Activated CD8-positive, alpha-beta T cell treated with anti-CD3 and anti-CD28 coated beads for 36 hours (primary cell): ENCODE results near the gene ZBTB16. TPM values are rescaled to one million over a fixed set of nuclear protein-coding genes. Genes with fewer than 3 reads are reported as not detected.

ENCODE experiments used
- ATAC-seq: fragments of 200-7000 bp; cut with Tn5 transposase; one replicate; pipeline ENCODE4 v1.10.0; 2021; ENCODE audit warnings: mild to moderate bottlenecking, moderate library complexity
- CTCF ChIA-PET: fragments of 350-600 bp; sonication (Branson Sonifier 250); formaldehyde crosslinking; loops from one replicate; lab custom pipeline; 2021; ENCODE audit warnings: antibody characterized with exemption; lab: Charles Lee
- POLR2A ChIA-PET: fragments of 350-600 bp; sonication (Branson Sonifier 250); formaldehyde crosslinking; loops from one replicate; lab custom pipeline; 2021; ENCODE audit warnings: antibody characterized with exemption; lab: Charles Lee
- DNase-seq: peaks from one replicate; pipeline ENCODE4 v3.0.0-alpha.2; 2020
- H3K27ac Mint-ChIP-seq: one replicate; pipeline ENCODE4 v1.8.0; 2021; ENCODE audit warnings: mild to moderate bottlenecking, mixed read lengths
- H3K27me3 Mint-ChIP-seq: one replicate; pipeline ENCODE4 v1.8.0; 2021; ENCODE audit warnings: mixed read lengths
- H3K36me3 Mint-ChIP-seq: one replicate; pipeline ENCODE4 v1.8.0; 2021; ENCODE audit warnings: low read depth, mixed read lengths
- H3K4me1 Mint-ChIP-seq: one replicate; pipeline ENCODE4 v1.8.0; 2021; ENCODE audit warnings: low read depth, mixed read lengths
- H3K4me3 Mint-ChIP-seq: one replicate; pipeline ENCODE4 v1.8.0; 2021; ENCODE audit warnings: mild to moderate bottlenecking, moderate library complexity, mixed read lengths
- H3K9me3 Mint-ChIP-seq: one replicate; pipeline ENCODE4 v1.8.0; 2021; ENCODE audit warnings: mixed read lengths
- CTCF ChIP-seq: fragments of 200-600 bp; IDR thresholded peaks from one replicate; pipeline ENCODE4 v1.8.0; 2022; ENCODE audit warnings: antibody characterized with exemption, mild to moderate bottlenecking
- intact Hi-C: fragments of 100-400 bp; cut with micrococcal nuclease; formaldehyde crosslinking; loops from one replicate; pipeline ENCODE4 v1.10.0; 2022
- total RNA-seq, 2 experiments: library from RNA; stranded (reverse); gene quantifications; one replicate each; pipeline ENCODE4 v1.2.3, GENCODE V29; 2021

The ZBTB16 gene
- total RNA-seq, 2 experiments from 2014 or later, result 9.5 to 10.1 TPM

- DNase-seq (no peak), ATAC-seq (no peak)
- ChIA-PET CTCF (interaction anchor here (1.2 to 6.4 kb wide), 2 partner anchors 11 to 257 kb away, joined by 4 to 57 read pairs; no protein-coding TSS in a partner anchor), POLR2A (no interaction called here)
- Mint-ChIP-seq H3K4me1 (no peaks in the 10 kb centered on the region), H3K27ac (no peak overlapping the region), H3K9me3 (no peaks in the 10 kb centered on the region), H3K4me3 (no peak overlapping the region), H3K27me3 (no peaks in the 10 kb centered on the region), H3K36me3 (no peaks in the 10 kb centered on the region)
- intact Hi-C loops, result no loop called here
- TF ChIP-seq CTCF, result no peak
Observed at GRCh38 chr11:114250993-114251814, 191.7 kb downstream of the ZBTB16 start.

DNA sequence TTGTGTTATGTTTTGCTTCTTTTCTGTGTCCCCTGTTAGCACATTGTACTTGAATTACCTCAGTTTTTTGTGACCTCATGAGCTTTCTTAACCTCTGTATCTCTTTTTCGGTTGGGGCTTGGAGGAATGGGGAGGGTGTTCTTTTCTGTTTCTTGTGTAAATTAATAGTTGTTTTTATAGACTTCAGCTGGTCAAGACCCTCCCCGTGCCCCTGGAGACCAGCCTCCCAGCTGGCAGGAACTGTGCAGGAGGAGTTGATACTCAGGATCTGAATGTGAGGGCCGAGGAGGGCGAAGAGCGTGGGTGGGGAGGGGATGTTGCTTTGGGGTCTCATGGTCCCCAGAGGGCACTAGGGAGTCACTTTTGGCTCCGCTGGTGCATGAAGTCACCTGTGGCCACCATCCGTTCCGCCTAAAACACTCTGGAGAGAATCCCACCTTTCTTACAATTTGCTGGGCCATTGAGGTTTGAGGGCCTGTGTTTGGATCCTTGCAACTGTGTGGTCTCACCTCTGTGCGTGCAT lies 192.4 kb downstream of the ZBTB16 start:
- H3K4me3 Mint-ChIP-seq, result no peak overlapping the region
- H3K27me3 Mint-ChIP-seq, result no peaks in the 10 kb centered on the region
- no peaks in the 10 kb centered on the region for H3K36me3 Mint-ChIP-seq
- ATAC-seq (no peak), DNase-seq (no peak)
- no peak for TF ChIP-seq CTCF
- no peaks in the 10 kb centered on the region for H3K9me3 Mint-ChIP-seq
- ChIA-PET POLR2A (no interaction called here), CTCF (interaction anchor here (1.2 to 6.4 kb wide), 2 partner anchors 10 to 258 kb away, joined by 4 to 57 read pairs; no protein-coding TSS in a partner anchor)
- H3K27ac Mint-ChIP-seq, result no peak overlapping the region
- no peaks in the 10 kb centered on the region for H3K4me1 Mint-ChIP-seq
- intact Hi-C loops, result no loop called here

DNA sequence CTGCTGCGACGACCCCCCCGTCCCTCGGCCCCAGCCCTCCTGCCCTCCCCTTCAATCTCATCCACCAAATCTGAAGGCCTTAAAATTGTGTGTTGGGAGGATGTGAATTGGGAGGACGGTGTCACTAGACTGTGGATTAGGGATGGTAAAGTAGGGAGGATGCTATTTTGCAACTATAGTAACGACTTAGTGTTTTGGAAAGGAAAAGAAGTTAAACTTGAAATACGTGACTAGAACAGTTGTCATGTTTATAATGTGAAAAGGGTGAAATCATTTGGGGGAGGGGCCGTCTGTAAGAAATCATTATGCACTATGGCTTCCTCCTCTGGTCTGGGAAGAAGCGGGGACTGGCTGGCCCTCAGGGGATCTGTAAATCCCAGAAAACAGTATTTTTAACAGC lies 193.3 kb downstream of the ZBTB16 start:
- intact Hi-C loops, result no loop called here
- no peaks in the 10 kb centered on the region for H3K36me3 Mint-ChIP-seq
- no peak overlapping the region for H3K27ac Mint-ChIP-seq
- ATAC-seq (no peak), DNase-seq (no peak)
- H3K27me3 Mint-ChIP-seq, result no peaks in the 10 kb centered on the region
- no peaks in the 10 kb centered on the region for H3K9me3 Mint-ChIP-seq
- no peak overlapping the region for H3K4me3 Mint-ChIP-seq
- TF ChIP-seq CTCF, result no peak
- H3K4me1 Mint-ChIP-seq, result no peaks in the 10 kb centered on the region
- ChIA-PET CTCF (interaction anchor here (6.4 kb wide), 1 partner anchor 9 kb away, joined by 57 read pairs; no protein-coding TSS in a partner anchor), POLR2A (no interaction called here)

DNA sequence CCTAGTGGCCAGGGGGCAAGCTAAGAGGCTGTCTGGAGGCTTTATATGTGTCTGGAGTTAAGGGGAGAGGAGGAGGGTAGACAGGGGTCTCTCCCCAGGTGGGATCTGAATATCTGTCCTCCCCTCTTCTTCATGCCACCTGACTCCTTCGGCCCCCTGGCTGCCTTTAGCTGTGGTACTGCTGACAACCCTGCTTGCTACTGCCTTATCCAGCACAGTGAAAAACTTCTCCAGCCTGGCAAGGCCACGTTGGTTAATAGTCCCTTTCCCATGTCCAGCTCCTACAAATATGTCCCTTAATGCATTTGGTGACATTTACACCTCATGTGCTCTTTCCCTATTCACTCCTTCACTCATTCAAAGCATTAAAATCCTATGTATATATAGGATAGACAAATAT lies 194.3 kb downstream of the ZBTB16 start:
- no peak for DNase-seq
- no peak for TF ChIP-seq CTCF
- ATAC-seq, result no peak
- H3K27me3 Mint-ChIP-seq, result no peaks in the 10 kb centered on the region
- ChIA-PET CTCF (no interaction called here), POLR2A (no interaction called here)
- intact Hi-C loops, result no loop called here
- no peaks in the 10 kb centered on the region for H3K36me3 Mint-ChIP-seq
- no peak overlapping the region for H3K27ac Mint-ChIP-seq
- H3K9me3 Mint-ChIP-seq, result no peaks in the 10 kb centered on the region
- no peak overlapping the region for H3K4me3 Mint-ChIP-seq
- H3K4me1 Mint-ChIP-seq, result no peaks in the 10 kb centered on the region

GRCh38 chr11:114254571-114255146 lies 195.1 kb downstream of the ZBTB16 start:
- TF ChIP-seq CTCF, result no peak
- ChIA-PET CTCF (no interaction called here), POLR2A (interaction anchor here (0.6 kb wide), 1 partner anchor 135 kb away, joined by 4 read pairs; no protein-coding TSS in a partner anchor)
- no peaks in the 10 kb centered on the region for H3K4me1 Mint-ChIP-seq
- no peaks in the 10 kb centered on the region for H3K9me3 Mint-ChIP-seq
- no peaks in the 10 kb centered on the region for H3K27me3 Mint-ChIP-seq
- ATAC-seq (no peak), DNase-seq (no peak)
- H3K27ac Mint-ChIP-seq, result no peak overlapping the region
- no peak overlapping the region for H3K4me3 Mint-ChIP-seq
- intact Hi-C loops, result no loop called here
- H3K36me3 Mint-ChIP-seq, result no peaks in the 10 kb centered on the region
